CD8-positive, alpha-beta memory T cell (primary cell): ENCODE data around the gene R3HDM1. TPM values are rescaled to one million over a fixed set of nuclear protein-coding genes. Genes with fewer than 3 reads are reported as not detected.
"Not testable (repeated sequence)": the region's sequence is repeated elsewhere in the genome, so short reads cannot be mapped to it uniquely, and the experiment has no call there.

Experiments used
- CTCF ChIA-PET: fragments of 350-600 bp; sonication (Branson Sonifier 250); formaldehyde crosslinking; loops from one replicate; lab custom pipeline; 2021; ENCODE audit warnings: antibody characterized with exemption; lab: Charles Lee
- POLR2A ChIA-PET: fragments of 350-600 bp; sonication (Branson Sonifier 250); formaldehyde crosslinking; loops from one replicate; lab custom pipeline; 2021; ENCODE audit warnings: antibody characterized with exemption; lab: Charles Lee
- DNase-seq, 5 donors: peaks; one replicate each; pipeline versions ENCODE4 v3.0.0 to v3.0.0-alpha.2; 2020 to 2022; ENCODE audit warnings: mixed read lengths in 1 of 5
- H3K27ac ChIP-seq: one replicate; pipeline ENCODE4 v1.7.0; 2013; ENCODE audit warnings: low read depth, mild to moderate bottlenecking, low read length, moderate library complexity
- H3K27me3 ChIP-seq: 2 replicates; pipeline ENCODE4 v1.7.0; 2013; ENCODE audit warnings: low read length, mild to moderate bottlenecking; ENCODE audit not compliant: insufficient read depth, poor library complexity, severe bottlenecking
- H3K36me3 ChIP-seq: 2 replicates; pipeline ENCODE4 v1.7.0; 2013; ENCODE audit warnings: mild to moderate bottlenecking, low read length, moderate library complexity; ENCODE audit not compliant: insufficient read depth
- H3K4me1 ChIP-seq: 2 replicates; pipeline ENCODE4 v1.7.0; 2013; ENCODE audit warnings: mild to moderate bottlenecking, low read length, moderate library complexity; ENCODE audit not compliant: insufficient read depth
- H3K4me3 ChIP-seq: 2 replicates; pipeline ENCODE4 v1.7.0; 2013; ENCODE audit warnings: mild to moderate bottlenecking, low read length
- H3K9me3 ChIP-seq: 2 replicates; pipeline ENCODE4 v1.7.0; 2013; ENCODE audit warnings: mild to moderate bottlenecking, low read length
- H3K27ac Mint-ChIP-seq, 8 donors: one replicate each; pipeline ENCODE4 v1.8.0; 2020 to 2021; ENCODE audit warnings: mixed read lengths in 8 of 8, mild to moderate bottlenecking in 6 of 8, inconsistent platforms in 3 of 8, moderate library complexity in 3 of 8
- H3K27me3 Mint-ChIP-seq, 2 donors: one replicate each; pipeline ENCODE4 v1.8.0; 2020 to 2021; ENCODE audit warnings: mixed read lengths in 2 of 2, mild to moderate bottlenecking in 1 of 2, moderate library complexity in 1 of 2
- H3K36me3 Mint-ChIP-seq, 3 donors: one replicate each; pipeline ENCODE4 v1.8.0; 2020 to 2021; ENCODE audit warnings: mixed read lengths in 3 of 3, inconsistent platforms in 1 of 3, mild to moderate bottlenecking in 1 of 3
- H3K4me1 Mint-ChIP-seq, 3 donors: one replicate each; pipeline ENCODE4 v1.8.0; 2020 to 2021; ENCODE audit warnings: mixed read lengths in 3 of 3, inconsistent platforms in 1 of 3, mild to moderate bottlenecking in 1 of 3
- H3K4me3 Mint-ChIP-seq, 7 donors: one replicate each; pipeline ENCODE4 v1.8.0; 2020 to 2021; ENCODE audit warnings: mixed read lengths in 7 of 7, mild to moderate bottlenecking in 6 of 7, moderate library complexity in 4 of 7, inconsistent platforms in 2 of 7
- H3K9me3 Mint-ChIP-seq, 5 donors: one replicate each; pipeline ENCODE4 v1.8.0; 2020 to 2022; ENCODE audit warnings: mixed read lengths in 5 of 5, mild to moderate bottlenecking in 3 of 5, moderate library complexity in 2 of 5, inconsistent platforms in 1 of 5
- polyA plus RNA-seq: library from polyadenylated mRNA; unstranded; fragments of 300-500 nt; fragmentation: Illumina TruSeq; gene quantifications from one replicate; pipeline ENCODE4 v1.2.3, GENCODE V29; 2021
- total RNA-seq, 2 experiments: library from RNA; stranded (reverse); gene quantifications; one replicate each; pipeline ENCODE4 v1.2.3, GENCODE V29; 2021

The R3HDM1 gene
- total and polyA plus RNA-seq, 3 experiments from 2014 or later = 21.1 to 52.6 (median 49.7) TPM

DNA sequence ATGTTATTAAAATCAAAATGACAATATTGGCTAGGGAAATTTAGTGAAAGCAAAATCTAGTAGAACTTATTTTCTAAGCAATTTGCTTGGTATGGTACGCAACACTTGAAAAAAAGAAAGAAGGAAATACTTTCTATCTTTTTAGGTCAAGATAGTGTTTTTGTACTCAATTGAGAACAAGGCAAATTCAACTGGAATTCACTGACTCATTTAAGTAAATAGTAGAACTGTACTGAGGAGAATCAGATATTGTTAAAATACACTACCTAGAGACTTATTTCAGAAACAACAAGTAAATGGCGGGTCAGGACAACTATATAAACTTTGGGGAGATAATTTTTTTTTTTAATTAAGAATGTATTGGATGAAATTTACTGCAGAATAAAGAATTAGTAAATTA is 19.2 kb upstream of the R3HDM1 start:
- no peak overlapping the region for H3K4me3 Mint-ChIP-seq
- no peak overlapping the region for H3K27ac Mint-ChIP-seq
- H3K27me3 Mint-ChIP-seq = no peaks in the 10 kb centered on the region
- H3K36me3 Mint-ChIP-seq = peaks cover 0 to 17% (median 4%) of the 10 kb centered on the region in 3 donors
- H3K4me1 ChIP-seq = no peaks in the 10 kb centered on the region
- POLR2A ChIA-PET = no interaction called here
- no peak overlapping the region for H3K4me3 ChIP-seq
- CTCF ChIA-PET = no interaction called here
- peaks cover 0 to 3% (median 0%) of the 10 kb centered on the region in 3 donors for H3K4me1 Mint-ChIP-seq
- peaks cover 0 to 22% (median 4%) of the 10 kb centered on the region in 5 donors for H3K9me3 Mint-ChIP-seq
- no peak overlapping the region for H3K27ac ChIP-seq
- H3K27me3 ChIP-seq = no peaks in the 10 kb centered on the region
- peaks cover 4% of the 10 kb centered on the region for H3K9me3 ChIP-seq
- H3K36me3 ChIP-seq = no peaks in the 10 kb centered on the region
- no peak for DNase-seq

DNA sequence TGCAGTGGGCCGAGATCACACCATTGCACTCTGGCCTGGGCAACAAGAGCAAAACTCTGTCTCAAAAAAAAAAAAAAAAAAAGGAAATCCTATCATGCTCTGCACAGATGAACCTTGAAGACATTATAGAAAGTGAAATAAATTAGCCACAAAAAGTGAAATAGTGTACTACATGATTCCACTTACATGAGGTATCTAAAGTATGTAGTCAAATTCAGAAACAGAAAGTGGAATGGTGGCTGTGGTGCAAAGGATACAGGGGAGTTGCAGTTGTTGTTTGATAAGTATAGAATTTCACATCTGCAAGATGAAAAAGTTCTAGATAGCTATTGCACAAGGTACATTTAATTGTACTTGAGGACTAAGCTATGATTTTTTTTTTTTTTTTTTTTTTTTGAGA is 5.5 kb upstream of the R3HDM1 start:
- H3K9me3 ChIP-seq = no peaks in the 10 kb centered on the region
- H3K36me3 ChIP-seq = no peaks in the 10 kb centered on the region
- no peaks in the 10 kb centered on the region for H3K9me3 Mint-ChIP-seq
- H3K4me3 Mint-ChIP-seq = no peak overlapping the region
- peaks cover 2 to 5% (median 4%) of the 10 kb centered on the region in 3 donors for H3K36me3 Mint-ChIP-seq
- H3K4me1 Mint-ChIP-seq = peaks cover 0 to 7% (median 4%) of the 10 kb centered on the region in 3 donors
- no peak overlapping the region for H3K27ac Mint-ChIP-seq
- H3K27me3 Mint-ChIP-seq = no peaks in the 10 kb centered on the region
- H3K4me3 ChIP-seq = no peak overlapping the region
- DNase-seq = no peak
- no peak overlapping the region for H3K27ac ChIP-seq
- CTCF ChIA-PET = no interaction called here
- no peaks in the 10 kb centered on the region for H3K27me3 ChIP-seq
- H3K4me1 ChIP-seq = peaks cover 7% of the 10 kb centered on the region
- POLR2A ChIA-PET = no interaction called here

GRCh38 chr2:135528006-135528405 is 3.3 kb upstream of the R3HDM1 start:
- Histone ChIP-seq H3K4me3 (no peak overlapping the region), H3K4me1 (peaks cover 7% of the 10 kb centered on the region), H3K27ac (no peak overlapping the region), H3K27me3 (no peaks in the 10 kb centered on the region), H3K9me3 (no peaks in the 10 kb centered on the region), H3K36me3 (no peaks in the 10 kb centered on the region)
- ChIA-PET CTCF (no interaction called here), POLR2A (no interaction called here)
- H3K4me3 Mint-ChIP-seq = no peak overlapping the region
- no peaks in the 10 kb centered on the region for H3K9me3 Mint-ChIP-seq
- peaks cover 8 to 17% (median 14%) of the 10 kb centered on the region in 3 donors for H3K4me1 Mint-ChIP-seq
- no peaks in the 10 kb centered on the region for H3K27me3 Mint-ChIP-seq
- no peak for DNase-seq
- peak overlapping the region in 1 of 8 donors; percentile 52 for H3K27ac Mint-ChIP-seq
- peaks cover 0 to 4% (median 3%) of the 10 kb centered on the region in 3 donors for H3K36me3 Mint-ChIP-seq

DNA sequence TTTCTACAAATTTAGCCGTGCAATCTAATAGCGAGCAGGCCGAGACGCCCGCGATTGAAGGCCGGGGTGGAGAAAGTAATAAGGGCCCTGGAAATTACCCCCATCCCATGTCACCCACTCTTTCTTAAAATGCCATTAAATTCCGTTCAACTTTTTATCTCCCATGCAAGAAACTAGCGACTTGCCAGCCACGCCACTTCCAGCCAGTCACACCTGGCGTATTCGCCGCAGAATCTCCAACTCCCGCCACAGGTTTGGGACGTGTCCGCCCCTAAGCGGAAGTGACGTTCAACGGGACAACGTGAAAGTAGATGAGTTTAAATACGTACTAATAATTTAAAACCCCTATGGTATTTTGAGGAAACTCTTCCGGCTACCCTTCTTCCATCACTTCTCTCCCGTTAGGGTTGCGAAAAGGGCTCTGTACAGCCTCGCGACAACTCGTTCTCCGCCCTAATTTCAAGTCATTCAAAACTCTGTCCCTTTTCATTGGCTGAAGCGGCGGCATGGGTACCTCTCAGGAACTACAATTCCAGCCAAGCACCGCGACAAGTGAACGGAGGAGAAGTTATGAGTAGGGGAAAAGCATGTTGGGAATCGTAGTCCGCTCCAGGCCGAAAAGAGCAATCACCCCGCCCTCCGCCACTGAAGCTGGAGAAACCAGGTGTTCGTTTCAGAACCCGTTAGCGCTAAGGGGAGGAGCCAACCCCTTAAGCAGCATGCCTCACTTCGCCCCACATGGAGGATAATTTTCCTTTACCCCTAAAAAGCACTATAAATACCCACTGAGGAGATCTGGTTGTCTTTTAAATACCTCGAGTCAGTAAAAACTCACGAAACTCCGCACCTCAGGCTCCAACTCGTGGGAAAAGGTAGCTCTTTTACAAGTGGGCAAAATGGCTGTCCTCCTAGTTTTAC is 712 bp upstream of the R3HDM1 start, which contains the start of gene ZRANB3:
ZRANB3 (minus strand) TSS at position 906 of the 918 bp plus-strand sequence.
- Histone ChIP-seq H3K27ac (peak within 1 kb of the TSS; percentile 97), H3K4me3 (peak within 1 kb of the TSS; percentile 98), H3K27me3 (no peaks in the 10 kb centered on the region), H3K36me3 (no peaks in the 10 kb centered on the region), H3K4me1 (peaks cover 7% of the 10 kb centered on the region), H3K9me3 (no peaks in the 10 kb centered on the region)
- Mint-ChIP-seq H3K4me3 (no peak within 1 kb of the TSS), H3K9me3 (no peaks in the 10 kb centered on the region), H3K27ac (peak within 1 kb of the TSS in 6 of 8 donors; percentile 36 to 92 (median 75)), H3K36me3 (peaks cover 0 to 3% (median 0%) of the 10 kb centered on the region in 3 donors), H3K27me3 (no peaks in the 10 kb centered on the region), H3K4me1 (peaks cover 18 to 31% (median 31%) of the 10 kb centered on the region in 3 donors)
- ChIA-PET CTCF (interaction anchor here (1.1 to 1.8 kb wide), 3 partner anchors 214 to 613 kb away, joined by 3 to 8 read pairs (median 3); no protein-coding TSS in a partner anchor), POLR2A (interaction anchor here (0.5 to 1.4 kb wide), 10 partner anchors 8 to 613 kb away, joined by 3 to 15 read pairs (median 4); partner anchors contain the start of gene CCNT2)
- DNase-seq = peak; percentile 90 to 97 (median 96)

DNA sequence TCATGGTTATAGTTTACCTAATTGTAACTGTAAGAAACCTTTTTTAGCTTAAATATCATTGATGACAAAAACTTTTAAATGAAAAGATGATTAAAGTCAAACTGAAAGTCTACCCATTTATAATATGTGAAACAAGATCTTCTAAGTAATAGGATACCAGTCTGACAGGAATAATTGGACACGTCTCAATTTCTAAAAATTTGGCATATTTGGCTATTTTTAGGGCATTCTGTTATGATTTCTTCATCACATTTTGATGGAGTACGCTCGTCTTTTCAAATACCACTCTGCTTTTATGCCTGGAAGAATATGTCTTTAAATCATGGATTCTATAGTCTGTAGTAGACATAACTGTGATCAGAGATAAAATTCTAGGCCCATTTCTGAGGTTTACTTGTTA is 1.3 kb downstream of the R3HDM1 start:
- Mint-ChIP-seq H3K4me1 (peaks cover 22 to 42% (median 37%) of the 10 kb centered on the region in 3 donors), H3K36me3 (peaks cover 0 to 4% (median 0%) of the 10 kb centered on the region in 3 donors), H3K27ac (peak overlapping the region in 1 of 8 donors; percentile 83), H3K4me3 (peak overlapping the region in 1 of 7 donors; percentile 55), H3K9me3 (no peaks in the 10 kb centered on the region), H3K27me3 (no peaks in the 10 kb centered on the region)
- H3K9me3 ChIP-seq = no peaks in the 10 kb centered on the region
- H3K4me1 ChIP-seq = peaks cover 7% of the 10 kb centered on the region
- ChIA-PET POLR2A (interaction anchor here (1.4 kb wide), 1 partner anchor 344 kb away, joined by 5 read pairs; the partner anchor contains the start of gene MCM6), CTCF (no interaction called here)
- H3K27me3 ChIP-seq = no peaks in the 10 kb centered on the region
- H3K27ac ChIP-seq = no peak overlapping the region
- no peaks in the 10 kb centered on the region for H3K36me3 ChIP-seq
- no peak for DNase-seq
- no peak overlapping the region for H3K4me3 ChIP-seq

DNA sequence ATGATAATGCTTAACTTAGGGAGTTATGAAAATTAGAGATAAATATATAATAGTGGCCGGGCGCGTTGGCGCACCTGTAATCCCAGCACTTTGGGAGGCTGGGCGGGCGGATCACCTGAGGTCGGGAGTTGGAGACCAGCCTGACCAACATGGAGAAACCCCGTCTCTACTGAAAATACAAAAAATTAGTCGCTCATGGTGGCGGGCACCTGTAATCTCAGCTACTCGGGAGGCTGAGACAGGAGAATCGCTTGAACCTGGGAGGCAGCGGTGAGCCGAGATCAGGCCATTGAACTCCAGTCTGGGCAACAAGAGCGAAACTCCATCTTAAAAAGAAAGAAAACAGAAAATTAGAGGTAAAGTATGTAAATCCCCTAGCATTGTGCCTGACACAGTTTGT is 2.3 kb downstream of the R3HDM1 start:
- H3K27ac Mint-ChIP-seq = peak overlapping the region in 1 of 8 donors; percentile 66
- H3K4me1 Mint-ChIP-seq = peaks cover 22 to 45% (median 35%) of the 10 kb centered on the region in 3 donors
- POLR2A ChIA-PET = not testable (repeated sequence)

GRCh38 chr2:135546436-135546835 is 15.2 kb downstream of the R3HDM1 start:
- H3K27me3 Mint-ChIP-seq = no peaks in the 10 kb centered on the region
- Histone ChIP-seq H3K27ac (no peak overlapping the region), H3K4me1 (no peaks in the 10 kb centered on the region), H3K9me3 (no peaks in the 10 kb centered on the region), H3K36me3 (no peaks in the 10 kb centered on the region), H3K4me3 (no peak overlapping the region), H3K27me3 (no peaks in the 10 kb centered on the region)
- peaks cover 20 to 38% (median 31%) of the 10 kb centered on the region in 3 donors for H3K4me1 Mint-ChIP-seq
- H3K9me3 Mint-ChIP-seq = no peaks in the 10 kb centered on the region
- POLR2A ChIA-PET = no interaction called here
- no peak for DNase-seq
- peaks cover 0 to 2% (median 0%) of the 10 kb centered on the region in 3 donors for H3K36me3 Mint-ChIP-seq
- H3K4me3 Mint-ChIP-seq = no peak overlapping the region
- CTCF ChIA-PET = no interaction called here
- H3K27ac Mint-ChIP-seq = no peak overlapping the region

More for the DNA sequence above, 2.3 kb downstream of the R3HDM1 start:
- H3K36me3 ChIP-seq, H3K4me3 ChIP-seq, H3K27ac ChIP-seq, H3K27me3 Mint-ChIP-seq, H3K9me3 Mint-ChIP-seq, H3K9me3 ChIP-seq, DNase-seq, H3K4me1 ChIP-seq, H3K36me3 Mint-ChIP-seq, H3K27me3 ChIP-seq: not testable (repeated sequence)
- CTCF ChIA-PET = interaction anchor here (1.1 kb wide), 1 partner anchor 176 kb away, joined by 3 read pairs; no protein-coding TSS in a partner anchor
- H3K4me3 Mint-ChIP-seq = peak overlapping the region in 2 of 7 donors; percentile 16 to 34

DNA sequence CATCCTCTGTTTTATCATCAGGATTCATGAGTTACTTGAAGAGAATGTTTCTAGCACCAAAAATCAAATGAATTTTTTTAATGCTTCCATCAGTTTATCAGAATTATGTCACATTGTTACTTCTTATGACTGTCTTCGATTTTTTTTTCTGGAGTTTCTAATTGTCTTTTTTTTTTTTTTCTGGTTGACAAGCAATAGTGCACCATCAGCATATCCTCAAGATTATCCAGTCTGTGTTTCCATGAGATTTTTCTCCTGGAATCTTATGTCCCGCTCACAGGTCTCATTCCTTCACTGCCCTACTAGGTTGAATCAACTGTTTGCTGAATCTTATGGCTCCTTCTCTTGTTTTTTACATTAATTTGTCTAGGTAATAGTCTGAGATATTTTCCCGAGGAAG is 16.0 kb downstream of the R3HDM1 start:
- H3K4me3 Mint-ChIP-seq = no peak overlapping the region
- peaks cover 20 to 38% (median 31%) of the 10 kb centered on the region in 3 donors for H3K4me1 Mint-ChIP-seq
- H3K36me3 Mint-ChIP-seq = peaks cover 0 to 2% (median 0%) of the 10 kb centered on the region in 3 donors
- no peaks in the 10 kb centered on the region for H3K36me3 ChIP-seq
- no peak overlapping the region for H3K4me3 ChIP-seq
- H3K9me3 ChIP-seq = no peaks in the 10 kb centered on the region
- ChIA-PET CTCF (no interaction called here), POLR2A (no interaction called here)
- H3K27ac ChIP-seq = no peak overlapping the region
- no peaks in the 10 kb centered on the region for H3K9me3 Mint-ChIP-seq
- DNase-seq = no peak
- H3K27me3 ChIP-seq = no peaks in the 10 kb centered on the region
- no peaks in the 10 kb centered on the region for H3K4me1 ChIP-seq
- no peaks in the 10 kb centered on the region for H3K27me3 Mint-ChIP-seq
- no peak overlapping the region for H3K27ac Mint-ChIP-seq
